Lower leg skin (tissue), 3 donors: Measurements from ENCODE around the gene CPLANE1.

Source experiments
- POLR2A ChIP-seq, 2 donors: fragments of 450-650 bp; IDR thresholded peaks; one replicate each; pipeline ENCODE4 v1.6.1; 2016 to 2017; ENCODE audit warnings: antibody characterized with exemption in 2 of 2, mild to moderate bottlenecking in 1 of 2, moderate library complexity in 1 of 2
- TF ChIP-seq, protein P1 (sequence below), 3 donors: fragments of 450-650 bp; IDR thresholded peaks; one replicate each; pipeline ENCODE4 v1.5.1; 2016; ENCODE audit warnings: antibody characterized with exemption in 3 of 3, mild to moderate bottlenecking in 3 of 3, moderate library complexity in 2 of 3

- TF ChIP-seq, protein P1, sequence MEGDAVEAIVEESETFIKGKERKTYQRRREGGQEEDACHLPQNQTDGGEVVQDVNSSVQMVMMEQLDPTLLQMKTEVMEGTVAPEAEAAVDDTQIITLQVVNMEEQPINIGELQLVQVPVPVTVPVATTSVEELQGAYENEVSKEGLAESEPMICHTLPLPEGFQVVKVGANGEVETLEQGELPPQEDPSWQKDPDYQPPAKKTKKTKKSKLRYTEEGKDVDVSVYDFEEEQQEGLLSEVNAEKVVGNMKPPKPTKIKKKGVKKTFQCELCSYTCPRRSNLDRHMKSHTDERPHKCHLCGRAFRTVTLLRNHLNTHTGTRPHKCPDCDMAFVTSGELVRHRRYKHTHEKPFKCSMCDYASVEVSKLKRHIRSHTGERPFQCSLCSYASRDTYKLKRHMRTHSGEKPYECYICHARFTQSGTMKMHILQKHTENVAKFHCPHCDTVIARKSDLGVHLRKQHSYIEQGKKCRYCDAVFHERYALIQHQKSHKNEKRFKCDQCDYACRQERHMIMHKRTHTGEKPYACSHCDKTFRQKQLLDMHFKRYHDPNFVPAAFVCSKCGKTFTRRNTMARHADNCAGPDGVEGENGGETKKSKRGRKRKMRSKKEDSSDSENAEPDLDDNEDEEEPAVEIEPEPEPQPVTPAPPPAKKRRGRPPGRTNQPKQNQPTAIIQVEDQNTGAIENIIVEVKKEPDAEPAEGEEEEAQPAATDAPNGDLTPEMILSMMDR (IDR thresholded peaks at IDR 0.05): no peak
- no peak for TF ChIP-seq POLR2A (IDR thresholded peaks at IDR 0.05)
These were observed 83.0 kb downstream of the CPLANE1 start for GRCh38 chr5:37166197-37166596.
